ENCODE measurements around the gene MRPS27. TPM values are rescaled to one million over a fixed set of nuclear protein-coding genes. Genes with fewer than 3 reads are reported as not detected.
A peak's percentile ranks its signal among the peaks of the same experiment; 100 is the strongest.

MRPS27 gene
- total and polyA plus RNA-seq, 8 donors, result 9.4 to 28.0 (median 20.6) TPM

DNA sequence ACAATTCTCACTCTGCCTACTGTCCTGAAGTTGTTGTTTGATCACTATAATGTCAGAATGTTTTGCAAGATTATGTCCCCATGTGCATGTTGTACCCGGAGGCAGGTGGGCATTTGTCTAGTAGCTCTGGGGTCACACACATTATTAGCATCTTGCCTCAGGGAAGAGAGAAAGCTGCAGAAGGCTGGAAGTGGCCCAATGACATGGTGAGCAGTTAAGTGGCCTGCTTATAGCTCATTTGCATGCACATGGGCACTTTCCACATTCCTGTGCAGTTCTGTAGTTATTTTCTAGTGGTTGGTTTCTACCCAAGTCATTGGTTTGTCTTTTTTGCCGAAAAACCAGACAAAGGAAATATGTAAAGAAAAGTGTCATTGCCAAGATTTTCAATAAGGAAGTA is 131.9 kb downstream of the MRPS27 start:
- DNase-seq, result no peak

DNA sequence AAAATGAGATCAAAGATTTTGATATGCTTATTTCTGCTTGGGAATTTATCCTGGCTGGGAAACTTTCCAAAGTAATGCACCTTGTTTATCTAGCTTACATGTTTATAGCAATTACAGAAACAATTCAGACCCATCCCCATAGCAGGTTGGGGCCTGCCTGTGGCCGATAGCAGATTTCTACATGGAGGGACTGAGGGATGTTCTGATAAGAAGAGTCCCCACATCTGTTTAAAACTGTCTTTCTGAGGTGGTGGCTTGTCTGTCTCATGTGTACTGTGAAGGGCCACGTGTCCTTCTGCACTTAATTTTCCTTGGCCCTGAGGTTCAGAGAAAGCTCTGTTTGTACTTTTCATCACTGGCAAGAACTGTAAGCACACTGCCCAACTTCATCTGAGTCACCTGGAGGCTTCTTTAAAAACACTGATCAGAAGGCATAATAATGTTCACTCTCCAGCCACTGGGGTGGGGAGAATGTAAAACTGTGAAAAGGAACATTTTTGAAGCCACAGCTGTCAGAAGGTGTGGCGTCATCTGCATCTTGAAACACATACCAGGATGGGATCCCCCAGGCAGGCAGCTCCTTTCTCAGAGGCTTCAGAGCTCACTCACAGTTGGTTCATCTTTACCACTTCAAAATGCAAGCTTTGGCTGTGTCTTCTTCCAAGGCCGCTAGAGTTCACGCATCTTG is 132.5 kb downstream of the MRPS27 start:
- Histone ChIP-seq H3K36me3 (no peaks in the 10 kb centered on the region), H3K4me3 (no peak overlapping the region), H3K27me3 (no peaks in the 10 kb centered on the region), H3K27ac (no peak overlapping the region), H3K4me1 (no peaks in the 10 kb centered on the region), H3K9me3 (no peaks in the 10 kb centered on the region)
- 66 to 80% methylated on average over 5 of the region's 5 CpGs for WGBS, 2 donors
- no peak for ATAC-seq
- intact Hi-C loops (cut with DNase I), result no loop called here
- FAIRE-seq, result no peak
- TF ChIP-seq, protein P1, sequence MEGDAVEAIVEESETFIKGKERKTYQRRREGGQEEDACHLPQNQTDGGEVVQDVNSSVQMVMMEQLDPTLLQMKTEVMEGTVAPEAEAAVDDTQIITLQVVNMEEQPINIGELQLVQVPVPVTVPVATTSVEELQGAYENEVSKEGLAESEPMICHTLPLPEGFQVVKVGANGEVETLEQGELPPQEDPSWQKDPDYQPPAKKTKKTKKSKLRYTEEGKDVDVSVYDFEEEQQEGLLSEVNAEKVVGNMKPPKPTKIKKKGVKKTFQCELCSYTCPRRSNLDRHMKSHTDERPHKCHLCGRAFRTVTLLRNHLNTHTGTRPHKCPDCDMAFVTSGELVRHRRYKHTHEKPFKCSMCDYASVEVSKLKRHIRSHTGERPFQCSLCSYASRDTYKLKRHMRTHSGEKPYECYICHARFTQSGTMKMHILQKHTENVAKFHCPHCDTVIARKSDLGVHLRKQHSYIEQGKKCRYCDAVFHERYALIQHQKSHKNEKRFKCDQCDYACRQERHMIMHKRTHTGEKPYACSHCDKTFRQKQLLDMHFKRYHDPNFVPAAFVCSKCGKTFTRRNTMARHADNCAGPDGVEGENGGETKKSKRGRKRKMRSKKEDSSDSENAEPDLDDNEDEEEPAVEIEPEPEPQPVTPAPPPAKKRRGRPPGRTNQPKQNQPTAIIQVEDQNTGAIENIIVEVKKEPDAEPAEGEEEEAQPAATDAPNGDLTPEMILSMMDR (IDR thresholded peaks at IDR 0.05), result no peak
- no peak for DNase-seq

More for the DNA sequence above, 131.9 kb downstream of the MRPS27 start:
- H3K27me3 ChIP-seq, result peaks cover 0 to 2% (median 0%) of the 10 kb centered on the region in 4 donors
- no peak overlapping the region for H3K27ac ChIP-seq
- H3K4me1 ChIP-seq, result no peaks in the 10 kb centered on the region
- WGBS, 2 donors, result 79 to 87% methylated on average over 2 of the region's 2 CpGs
- H3K9me3 ChIP-seq, result no peaks in the 10 kb centered on the region
- ATAC-seq (no peak), FAIRE-seq (no peak)
- no peak overlapping the region for H3K4me3 ChIP-seq
- H3K36me3 ChIP-seq, result no peaks in the 10 kb centered on the region
- intact Hi-C loops (cut with DNase I), result no loop called here
- TF ChIP-seq, protein P1 (IDR thresholded peaks at IDR 0.05), result no peak

DNA sequence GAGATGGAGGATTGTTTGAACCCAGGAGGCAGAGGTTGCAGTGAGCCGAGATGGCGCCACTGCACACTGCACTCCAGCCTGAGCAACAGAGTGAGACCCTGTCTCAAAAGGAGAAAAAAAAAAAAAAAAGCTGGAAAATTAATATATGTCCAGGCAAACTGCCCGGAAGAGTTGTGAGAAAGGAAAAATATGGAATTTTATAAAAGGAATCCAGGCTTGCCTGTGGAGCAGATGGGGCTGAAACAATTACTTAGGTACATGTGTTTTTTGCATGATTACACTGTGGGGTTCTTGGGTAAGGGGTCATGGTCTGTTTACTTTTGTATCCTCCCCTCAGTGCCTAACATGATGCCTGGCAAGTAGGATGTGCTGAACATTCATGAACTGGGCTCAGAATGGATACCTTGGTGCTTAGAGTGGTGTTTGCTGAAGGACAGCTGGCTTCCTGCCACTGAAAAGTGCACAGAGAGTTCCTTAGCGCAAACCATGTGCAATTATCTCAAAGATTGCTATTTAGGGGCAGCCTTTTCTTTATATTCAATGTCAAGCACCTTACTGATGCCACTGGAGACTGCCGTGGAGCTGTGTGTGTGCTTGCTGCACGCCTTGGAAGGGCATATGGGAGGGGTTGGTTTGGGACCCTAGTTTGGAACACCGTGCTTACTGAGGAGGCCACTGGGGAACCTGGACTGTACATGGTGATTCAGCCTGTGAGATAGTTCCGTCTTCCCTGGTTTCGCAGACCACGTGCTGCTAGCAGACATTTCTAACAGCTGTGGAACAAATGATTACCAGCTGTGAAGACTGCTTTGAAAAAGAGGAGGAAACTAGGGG is 134.3 kb downstream of the MRPS27 start:
- Histone ChIP-seq H3K9me3 (no peaks in the 10 kb centered on the region), H3K4me3 (no peak overlapping the region), H3K27ac (no peak overlapping the region), H3K4me1 (no peaks in the 10 kb centered on the region), H3K27me3 (no peaks in the 10 kb centered on the region), H3K36me3 (no peaks in the 10 kb centered on the region)
- WGBS, 2 donors, result 77 to 78% methylated on average over 10 of the region's 10 CpGs
- TF ChIP-seq, protein P1 (IDR thresholded peaks at IDR 0.05), result no peak
- peak in 1 of 4 donors; percentile 37 for ATAC-seq
- intact Hi-C loops (cut with DNase I), result no loop called here
- DNase-seq, result no peak
- FAIRE-seq, result no peak

- 82 to 86% methylated on average over 3 of the region's 3 CpGs for WGBS, 2 donors
- no peaks in the 10 kb centered on the region for H3K27me3 ChIP-seq
- H3K4me3 ChIP-seq, result no peak overlapping the region
- H3K9me3 ChIP-seq, result no peaks in the 10 kb centered on the region
- DNase-seq, result no peak
- no peaks in the 10 kb centered on the region for H3K36me3 ChIP-seq
- no peak overlapping the region for H3K27ac ChIP-seq
- no peak for ATAC-seq
- intact Hi-C loops (cut with DNase I), result no loop called here
- TF ChIP-seq, protein P1 (IDR thresholded peaks at IDR 0.05), result no peak
- no peaks in the 10 kb centered on the region for H3K4me1 ChIP-seq
- no peak for FAIRE-seq
These were observed 135.6 kb downstream of the MRPS27 start for GRCh38 chr5:72184408-72184807.
